HCT116 (cell line): ENCODE data around the gene ABCB6. TPM values are rescaled to one million over a fixed set of nuclear protein-coding genes. Genes with fewer than 3 reads are reported as not detected.

Source experiments
- ATAC-seq: fragments of 200-7000 bp; cut with Tn5 transposase; 2 replicates; pipeline ENCODE4 v1.9.1; 2020; ENCODE audit warnings: mild to moderate bottlenecking, moderate library complexity
- BruUV-seq: library from RNA; stranded (reverse); fragments of 400-500 nt; replicated peaks from 2 replicates; lab custom pipeline; 2021; lab: Mats Ljungman, UMichigan
- CTCF ChIA-PET: fragments of 300-600 bp; sonication (Branson Sonifier 250); formaldehyde crosslinking; loops from one replicate; lab custom pipeline; 2021; ENCODE audit warnings: antibody characterized with exemption; lab: Charles Lee
- POLR2A ChIA-PET: fragments of 300-600, 350-600 bp; sonication (Branson Sonifier 250); formaldehyde crosslinking; loops from one replicate; lab custom pipeline; 2021; ENCODE audit warnings: antibody characterized with exemption; lab: Charles Lee
- RAD21 ChIA-PET, 2 experiments: fragments of 300-600 bp; sonication (Branson Sonifier 250); formaldehyde crosslinking; loops; one replicate each; lab custom pipeline; 2023; ENCODE audit warnings: low total read pairs in 2 of 2; ENCODE audit not compliant: uncharacterized antibody in 2 of 2, unreplicated experiment in 2 of 2, low non-redundant PET in 1 of 2; lab: Charles Lee
- DNase-seq: peaks from one replicate; pipeline ENCODE4 v3.0.0-alpha.2; 2010; ENCODE audit warnings: low read depth, low spot score
- H2AFZ ChIP-seq: fragments of 200-600 bp; shearing (Covaris generic), sonication (generic); 2 replicates; pipeline ENCODE4 v1.6.1; 2017; ENCODE audit warnings: low read depth, mixed run types, mixed read lengths, antibody characterized with exemption, low read length; ENCODE audit not compliant: poor library complexity, severe bottlenecking
- H3K27ac ChIP-seq: 2 replicates; pipeline ENCODE4 v1.5.1; 2012; ENCODE audit warnings: low read depth, low read length
- H3K27me3 ChIP-seq: fragments of 200-600 bp; sonication (generic); 2 replicates; pipeline ENCODE4 v1.6.1; 2016; ENCODE audit warnings: mixed run types, low read length, mixed read lengths; ENCODE audit not compliant: insufficient read depth
- H3K36me3 ChIP-seq, 2 experiments: fragments of 200-500 bp in 1 of 2; fragments of 200-600 bp in 1 of 2; sonication (Bioruptor generic) in 1 of 2; sonication (generic) in 1 of 2; 2 replicates each; pipeline versions ENCODE4 v1.5.1 to v1.6.1; 2014 to 2016; ENCODE audit warnings: low read length in 2 of 2, inconsistent platforms in 1 of 2, mixed read lengths in 1 of 2, mixed run types in 1 of 2; ENCODE audit not compliant: insufficient read depth in 2 of 2, control insufficient read depth in 1 of 2
- H3K4me1 ChIP-seq, 2 experiments: fragments of 200-600 bp in 1 of 2; sonication (generic) in 1 of 2; 2 replicates each; pipeline versions ENCODE4 v1.5.1 to v1.6.1; 2012 to 2017; ENCODE audit warnings: low read length in 2 of 2, inconsistent platforms in 1 of 2, mild to moderate bottlenecking in 1 of 2, mixed read lengths in 1 of 2, mixed run types in 1 of 2, moderate library complexity in 1 of 2; ENCODE audit not compliant: insufficient read depth in 2 of 2, control insufficient read depth in 1 of 2
- H3K4me2 ChIP-seq: fragments of 200-600 bp; sonication (generic); 2 replicates; pipeline ENCODE4 v1.6.1; 2017; ENCODE audit warnings: mixed run types, low read length, mixed read lengths
- H3K4me3 ChIP-seq, 2 experiments: fragments of 200-600 bp in 1 of 2; sonication (generic) in 1 of 2; replicated peaks in 1 of 2; 2 replicates each; pipeline ENCODE4 v1.5.1; 2011 to 2016; ENCODE audit warnings: low read length in 2 of 2, control low read depth in 1 of 2, low read depth in 1 of 2, mild to moderate bottlenecking in 1 of 2, mixed read lengths in 1 of 2, mixed run types in 1 of 2
- H3K79me2 ChIP-seq: fragments of 200-600 bp; sonication (generic); 2 replicates; pipeline ENCODE4 v1.6.1; 2017; ENCODE audit warnings: mild to moderate bottlenecking, mixed run types, low read length, moderate library complexity, mixed read lengths; ENCODE audit not compliant: insufficient read depth
- H3K9ac ChIP-seq: fragments of 200-600 bp; sonication (generic); 2 replicates; pipeline ENCODE4 v1.6.1; 2016; ENCODE audit warnings: low read length, mixed read lengths
- H3K9me2 ChIP-seq: fragments of 200-600 bp; sonication (generic), shearing (Covaris generic); 2 replicates; pipeline ENCODE4 v1.6.1; 2017; ENCODE audit warnings: mixed run types, mild to moderate bottlenecking, moderate library complexity; ENCODE audit not compliant: insufficient read depth
- H3K9me3 ChIP-seq, 2 experiments: fragments of 200-500 bp in 1 of 2; fragments of 200-600 bp in 1 of 2; sonication (Bioruptor generic) in 1 of 2; sonication (generic) in 1 of 2; 2 replicates each; pipeline ENCODE4 v1.6.1; 2014 to 2017; ENCODE audit warnings: low read length in 2 of 2, mixed read lengths in 2 of 2, inconsistent platforms in 1 of 2, low read depth in 1 of 2, mild to moderate bottlenecking in 1 of 2, mixed run types in 1 of 2, moderate library complexity in 1 of 2; ENCODE audit not compliant: control insufficient read depth in 1 of 2, insufficient read depth in 1 of 2
- H4K20me1 ChIP-seq: fragments of 200-600 bp; sonication (generic), shearing (Covaris generic); 2 replicates; pipeline ENCODE4 v1.6.1; 2017; ENCODE audit warnings: mixed run types, mild to moderate bottlenecking, moderate library complexity; ENCODE audit not compliant: insufficient read depth
- CBX3 ChIP-seq: IDR thresholded peaks from 2 replicates; pipeline ENCODE4 v1.6.1; 2012; ENCODE audit warnings: low read depth
- ELF1 ChIP-seq: IDR thresholded peaks from 2 replicates; pipeline ENCODE4 v1.6.1; 2012; ENCODE audit warnings: low read depth, borderline replicate concordance
- EZH2 ChIP-seq: fragments of 200-600 bp; sonication (generic); IDR thresholded peaks from 2 replicates; pipeline ENCODE4 v1.6.1; 2017; ENCODE audit warnings: antibody characterized with exemption, mixed run types
- FOSL1 ChIP-seq: IDR thresholded peaks from 2 replicates; pipeline ENCODE4 v1.6.1; 2012; ENCODE audit warnings: low read depth
- POLR2AphosphoS5 ChIP-seq: IDR thresholded peaks from 2 replicates; pipeline ENCODE4 v1.6.1; 2011; ENCODE audit warnings: mild to moderate bottlenecking, low read depth, low read length, moderate library complexity
- SIN3A ChIP-seq: IDR thresholded peaks from 2 replicates; pipeline ENCODE4 v1.6.1; 2012; ENCODE audit warnings: low read depth
- SRF ChIP-seq: IDR thresholded peaks from 2 replicates; pipeline ENCODE4 v1.6.1; 2012; ENCODE audit warnings: low read depth
- YY1 ChIP-seq: IDR thresholded peaks from 2 replicates; pipeline ENCODE4 v1.6.1; 2011; ENCODE audit warnings: low read length, low read depth, moderate library complexity, mild to moderate bottlenecking; ENCODE audit not compliant: insufficient replicate concordance; ENCODE audit errors: extremely low read depth
- ZFX ChIP-seq: fragments of 450-650 bp; IDR thresholded peaks from 2 replicates; pipeline ENCODE4 v1.6.1; 2017
- ZNF274 ChIP-seq: fragments of 200-500 bp; sonication (Bioruptor generic); IDR thresholded peaks from 2 replicates; pipeline ENCODE4 v1.6.1; 2014; ENCODE audit warnings: mild to moderate bottlenecking, low read depth, low read length, inconsistent platforms
- intact Hi-C: fragments of 100-400 bp; cut with micrococcal nuclease; formaldehyde crosslinking; loops from 2 replicates; pipeline ENCODE4 v1.10.0; 2022
- total RNA-seq: library from RNA; stranded (reverse); gene quantifications from one replicate; pipeline ENCODE4 v1.2.1, GENCODE V29; 2021; ENCODE audit not compliant: unreplicated experiment
- TF ChIP-seq, protein P1 (sequence below): IDR thresholded peaks from 2 replicates; pipeline ENCODE4 v1.6.1; 2012
- TF ChIP-seq, protein P2 (sequence below), 3 experiments: fragments of 200-600 bp in 1 of 3; sonication (generic) in 1 of 3; IDR thresholded peaks in 2 of 3; conservative IDR thresholded peaks in 1 of 3; 2 replicates each; pipeline ENCODE4 v1.5.1; 2012 to 2017; ENCODE audit warnings: low read depth in 2 of 3, low read length in 2 of 3, antibody characterized with exemption in 1 of 3, borderline replicate concordance in 1 of 3, control low read depth in 1 of 3, mild to moderate bottlenecking in 1 of 3, mixed read lengths in 1 of 3, mixed run types in 1 of 3, moderate library complexity in 1 of 3; ENCODE audit not compliant: insufficient read depth in 1 of 3
- TF ChIP-seq, protein P3 (sequence below): IDR thresholded peaks from 2 replicates; pipeline ENCODE4 v1.6.1; 2011; ENCODE audit warnings: mild to moderate bottlenecking, low read length, moderate library complexity; ENCODE audit not compliant: insufficient replicate concordance; ENCODE audit errors: extremely low read depth

The ABCB6 gene
- total RNA-seq, 1 experiment from 2014 or later: 24.5 TPM

DNA sequence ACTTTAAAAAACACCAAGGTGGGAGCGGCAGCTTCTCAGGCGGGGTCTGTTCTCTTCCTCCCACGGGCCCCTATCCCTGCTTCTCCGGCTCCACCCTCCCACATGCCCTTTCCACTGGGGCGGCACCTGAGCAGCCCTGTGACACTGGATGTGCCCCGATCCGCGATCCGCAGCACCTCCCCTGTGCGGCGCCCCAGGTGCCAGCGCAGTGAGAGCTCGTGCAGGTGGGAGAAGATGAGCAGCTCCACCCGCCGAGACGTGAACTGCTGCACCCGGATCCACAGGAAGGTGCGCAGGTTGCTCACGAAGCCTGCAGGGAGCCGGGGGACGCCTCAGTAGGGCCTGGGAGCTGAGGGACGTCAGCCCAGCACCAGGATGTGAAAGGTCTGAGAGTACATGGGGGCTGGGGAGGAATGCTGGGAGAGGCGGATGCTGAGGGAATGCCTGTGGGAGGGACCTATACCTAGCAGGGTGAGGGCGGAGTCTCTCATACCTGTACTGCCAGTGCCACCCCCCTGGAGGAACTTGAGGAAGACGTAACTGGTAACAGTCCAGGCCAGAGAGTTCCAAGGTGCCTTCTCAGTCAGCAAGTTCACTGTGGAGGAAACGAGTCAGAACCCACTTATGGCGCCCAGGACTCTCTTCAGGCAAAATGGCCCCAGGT is 2.8 kb downstream of the ABCB6 start:
- ChIA-PET POLR2A (interaction anchor here (2.3 kb wide), 1 partner anchor 9 kb away, joined by 18 read pairs; the partner anchor contains the start of gene ZFAND2B), CTCF (interaction anchor here (0.6 kb wide), 1 partner anchor 37 kb away, joined by 5 read pairs; no protein-coding TSS in a partner anchor), RAD21 (interaction anchor here in 1 of 2 experiments (0.6 kb wide), 1 partner anchor 9 kb away, joined by 9 read pairs; the partner anchor contains the start of gene ZFAND2B)
- H3K4me1 ChIP-seq: peaks cover 9 to 37% of the 10 kb centered on the region in 2 experiments; a peak in 3 of 4 replicates
- no peak overlapping the region for H3K4me3 ChIP-seq
- no peak for DNase-seq
- H4K20me1 ChIP-seq: no peaks in the 10 kb centered on the region
- H3K9me2 ChIP-seq: no peaks in the 10 kb centered on the region
- intact Hi-C loops: no loop called here
- no peaks in the 10 kb centered on the region for H3K27me3 ChIP-seq
- no peaks in the 10 kb centered on the region for H3K9me3 ChIP-seq
- ATAC-seq: no peak
- TF ChIP-seq FOSL1 (no peak), YY1 (no peak), ZFX (no peak), ZNF274 (no peak), ELF1 (no peak), SRF (no peak), CBX3 (no peak), EZH2 (no peak), SIN3A (no peak), POLR2AphosphoS5 (no peak)
- TF ChIP-seq, protein P1, sequence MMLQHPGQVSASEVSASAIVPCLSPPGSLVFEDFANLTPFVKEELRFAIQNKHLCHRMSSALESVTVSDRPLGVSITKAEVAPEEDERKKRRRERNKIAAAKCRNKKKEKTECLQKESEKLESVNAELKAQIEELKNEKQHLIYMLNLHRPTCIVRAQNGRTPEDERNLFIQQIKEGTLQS: no peak
- TF ChIP-seq, protein P2, sequence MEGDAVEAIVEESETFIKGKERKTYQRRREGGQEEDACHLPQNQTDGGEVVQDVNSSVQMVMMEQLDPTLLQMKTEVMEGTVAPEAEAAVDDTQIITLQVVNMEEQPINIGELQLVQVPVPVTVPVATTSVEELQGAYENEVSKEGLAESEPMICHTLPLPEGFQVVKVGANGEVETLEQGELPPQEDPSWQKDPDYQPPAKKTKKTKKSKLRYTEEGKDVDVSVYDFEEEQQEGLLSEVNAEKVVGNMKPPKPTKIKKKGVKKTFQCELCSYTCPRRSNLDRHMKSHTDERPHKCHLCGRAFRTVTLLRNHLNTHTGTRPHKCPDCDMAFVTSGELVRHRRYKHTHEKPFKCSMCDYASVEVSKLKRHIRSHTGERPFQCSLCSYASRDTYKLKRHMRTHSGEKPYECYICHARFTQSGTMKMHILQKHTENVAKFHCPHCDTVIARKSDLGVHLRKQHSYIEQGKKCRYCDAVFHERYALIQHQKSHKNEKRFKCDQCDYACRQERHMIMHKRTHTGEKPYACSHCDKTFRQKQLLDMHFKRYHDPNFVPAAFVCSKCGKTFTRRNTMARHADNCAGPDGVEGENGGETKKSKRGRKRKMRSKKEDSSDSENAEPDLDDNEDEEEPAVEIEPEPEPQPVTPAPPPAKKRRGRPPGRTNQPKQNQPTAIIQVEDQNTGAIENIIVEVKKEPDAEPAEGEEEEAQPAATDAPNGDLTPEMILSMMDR (IDR thresholded peaks at IDR 0.05 in 2 of 3, conservative IDR thresholded peaks at IDR 0.05 in 1 of 3; ENCODE audit: borderline replicate concordance in 1 of 3, insufficient read depth in 1 of 3, low read depth in 2 of 3, low read length in 2 of 3): no peak
- TF ChIP-seq, protein P3, sequence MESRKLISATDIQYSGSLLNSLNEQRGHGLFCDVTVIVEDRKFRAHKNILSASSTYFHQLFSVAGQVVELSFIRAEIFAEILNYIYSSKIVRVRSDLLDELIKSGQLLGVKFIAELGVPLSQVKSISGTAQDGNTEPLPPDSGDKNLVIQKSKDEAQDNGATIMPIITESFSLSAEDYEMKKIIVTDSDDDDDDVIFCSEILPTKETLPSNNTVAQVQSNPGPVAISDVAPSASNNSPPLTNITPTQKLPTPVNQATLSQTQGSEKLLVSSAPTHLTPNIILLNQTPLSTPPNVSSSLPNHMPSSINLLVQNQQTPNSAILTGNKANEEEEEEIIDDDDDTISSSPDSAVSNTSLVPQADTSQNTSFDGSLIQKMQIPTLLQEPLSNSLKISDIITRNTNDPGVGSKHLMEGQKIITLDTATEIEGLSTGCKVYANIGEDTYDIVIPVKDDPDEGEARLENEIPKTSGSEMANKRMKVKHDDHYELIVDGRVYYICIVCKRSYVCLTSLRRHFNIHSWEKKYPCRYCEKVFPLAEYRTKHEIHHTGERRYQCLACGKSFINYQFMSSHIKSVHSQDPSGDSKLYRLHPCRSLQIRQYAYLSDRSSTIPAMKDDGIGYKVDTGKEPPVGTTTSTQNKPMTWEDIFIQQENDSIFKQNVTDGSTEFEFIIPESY: no peak
- no peak overlapping the region for H3K4me2 ChIP-seq
- no peak overlapping the region for H3K9ac ChIP-seq
- no peak overlapping the region for H2AFZ ChIP-seq
- no peak overlapping the region for H3K27ac ChIP-seq
- H3K36me3 ChIP-seq: peaks cover 0 to 15% of the 10 kb centered on the region in 2 experiments; a peak in 1 of 4 replicates
- H3K79me2 ChIP-seq: no peaks in the 10 kb centered on the region
- no TSS peak for BruUV-seq
